GM23338 (cell line): ENCODE measurements around the gene USP15. TPM values are rescaled to one million over a fixed set of nuclear protein-coding genes. Genes with fewer than 3 reads are reported as not detected.

Experiments used
- ATAC-seq: fragments of 200-7000 bp; cut with Tn5 transposase; 3 replicates; pipeline ENCODE4 v1.9.1; 2020
- DNase-seq: peaks from one replicate; pipeline ENCODE4 v3.0.0-alpha.2; 2015; ENCODE audit warnings: low spot score
- H2AFZ ChIP-seq: fragments of 200-600 bp; sonication (generic); 2 replicates; pipeline ENCODE4 v1.8.0; 2016; ENCODE audit warnings: antibody characterized with exemption, mild to moderate bottlenecking, moderate library complexity
- H3F3A ChIP-seq: fragments of 200-600 bp; sonication (generic); replicated peaks from 2 replicates; pipeline ENCODE4 v1.8.0; 2017; ENCODE audit warnings: antibody characterized with exemption, mixed run types, low read depth
- H3K27ac ChIP-seq: fragments of 200-600 bp; sonication (generic); 2 replicates; pipeline ENCODE4 v1.6.1; 2016; ENCODE audit warnings: low read depth
- H3K27me3 ChIP-seq: fragments of 200-600 bp; sonication (generic); 2 replicates; pipeline ENCODE4 v1.8.0; 2016; ENCODE audit warnings: mild to moderate bottlenecking, mixed run types, moderate library complexity; ENCODE audit not compliant: insufficient read depth
- H3K36me3 ChIP-seq: fragments of 200-600 bp; sonication (generic); 2 replicates; pipeline ENCODE4 v1.8.0; 2016; ENCODE audit warnings: mild to moderate bottlenecking; ENCODE audit not compliant: insufficient read depth
- H3K4me1 ChIP-seq: fragments of 200-600 bp; sonication (generic); 2 replicates; pipeline ENCODE4 v1.8.0; 2016; ENCODE audit warnings: mild to moderate bottlenecking, moderate library complexity; ENCODE audit not compliant: insufficient read depth
- H3K4me2 ChIP-seq: fragments of 200-600 bp; sonication (generic); 2 replicates; pipeline ENCODE4 v1.7.1; 2017; ENCODE audit warnings: mixed run types
- H3K4me3 ChIP-seq: fragments of 200-600 bp; sonication (generic); 2 replicates; pipeline ENCODE4 v1.6.1; 2016; ENCODE audit warnings: mixed run types
- H3K79me2 ChIP-seq: fragments of 200-600 bp; sonication (generic); replicated peaks from 2 replicates; pipeline ENCODE4 v1.8.0; 2017; ENCODE audit warnings: mild to moderate bottlenecking; ENCODE audit not compliant: insufficient read depth
- H3K9me2 ChIP-seq: fragments of 200-600 bp; sonication (generic); 2 replicates; pipeline ENCODE4 v1.8.0; 2017; ENCODE audit not compliant: insufficient read depth
- H4K20me1 ChIP-seq: fragments of 200-600 bp; sonication (generic); replicated peaks from 2 replicates; pipeline ENCODE4 v1.8.0; 2017; ENCODE audit warnings: mild to moderate bottlenecking; ENCODE audit not compliant: insufficient read depth
- H3K27ac Mint-ChIP-seq: 2 replicates; pipeline ENCODE4 v1.8.0; 2020; ENCODE audit warnings: inconsistent platforms, mild to moderate bottlenecking, moderate library complexity, mixed read lengths
- H3K27me3 Mint-ChIP-seq: 3 replicates; pipeline ENCODE4 v1.8.0; 2022; ENCODE audit warnings: low read depth, mild to moderate bottlenecking, moderate library complexity, mixed read lengths, inconsistent platforms; ENCODE audit not compliant: insufficient read depth, poor library complexity
- H3K36me3 Mint-ChIP-seq: 3 replicates; pipeline ENCODE4 v1.8.0; 2021; ENCODE audit warnings: low read depth, mild to moderate bottlenecking, inconsistent platforms, moderate library complexity, mixed read lengths
- H3K4me1 Mint-ChIP-seq: 3 replicates; pipeline ENCODE4 v1.8.0; 2020; ENCODE audit warnings: mild to moderate bottlenecking, inconsistent platforms, mixed read lengths
- H3K4me3 Mint-ChIP-seq: 3 replicates; pipeline ENCODE4 v1.8.0; 2021; ENCODE audit warnings: moderate library complexity, mild to moderate bottlenecking, inconsistent platforms, mixed read lengths
- H3K9me3 Mint-ChIP-seq: 3 replicates; pipeline ENCODE4 v1.8.0; 2020; ENCODE audit warnings: moderate library complexity, mild to moderate bottlenecking, inconsistent platforms, mixed read lengths
- EZH2 ChIP-seq: fragments of 200-600 bp; sonication (generic); IDR thresholded peaks from one replicate; pipeline ENCODE4 v1.8.0; 2017; ENCODE audit warnings: antibody characterized with exemption, mild to moderate bottlenecking, low read depth; ENCODE audit not compliant: unreplicated experiment
- EZH2phosphoT487 ChIP-seq: fragments of 200-600 bp; sonication (generic); IDR thresholded peaks from one replicate; pipeline ENCODE4 v1.8.1; 2018; ENCODE audit warnings: antibody characterized with exemption; ENCODE audit not compliant: unreplicated experiment
- NANOG ChIP-seq: IDR thresholded peaks from 2 replicates; pipeline ENCODE4 v1.6.1; 2016; ENCODE audit warnings: antibody characterized with exemption, borderline replicate concordance
- POLR2AphosphoS5 ChIP-seq: IDR thresholded peaks from 2 replicates; pipeline ENCODE4 v1.6.1; 2016; ENCODE audit warnings: antibody characterized with exemption, low read depth
- STAT1 ChIP-seq: IDR thresholded peaks from one replicate; pipeline ENCODE4 v1.6.1; 2016; ENCODE audit warnings: antibody characterized with exemption; ENCODE audit not compliant: unreplicated experiment
- ZNF331 ChIP-seq: fragments of 250-450 bp; sonication (Bioruptor Pico); IDR thresholded peaks from 2 replicates; pipeline ENCODE4 v1.5.0; 2020; ENCODE audit warnings: low read depth, mild to moderate bottlenecking, moderate library complexity
- polyA plus RNA-seq: library from polyadenylated mRNA; unstranded; fragments of >200 nt; fragmentation: Nextera tagmentation; extraction: Ambion mirVana; gene quantifications from 2 replicates; pipeline ENCODE4 v1.2.1, GENCODE V29; 2016
- total RNA-seq: library from RNA; depleted of rRNA; stranded (reverse); fragments of >200 nt; shearing (Covaris generic); gene quantifications from 2 replicates; pipeline ENCODE4 v1.2.3, GENCODE V29; 2014
- TF ChIP-seq, protein P1 (sequence below): fragments of 250-450 bp; sonication (Bioruptor Pico); IDR thresholded peaks from 2 replicates; pipeline ENCODE4 v1.5.0; 2020; ENCODE audit warnings: mild to moderate bottlenecking, moderate library complexity
- TF ChIP-seq, protein P2 (sequence below), 2 experiments: fragments of 200-600 bp in 1 of 2; sonication (generic) in 1 of 2; conservative IDR thresholded peaks; 2 replicates each; pipeline versions ENCODE4 v1.5.1 to v1.6.1; 2016 to 2017; ENCODE audit warnings: antibody characterized with exemption in 2 of 2, low read depth in 2 of 2, mild to moderate bottlenecking in 2 of 2, moderate library complexity in 1 of 2

Gene USP15
- total and polyA plus RNA-seq, 2 experiments from 2014 or later: 29.5 to 60.3 TPM

DNA sequence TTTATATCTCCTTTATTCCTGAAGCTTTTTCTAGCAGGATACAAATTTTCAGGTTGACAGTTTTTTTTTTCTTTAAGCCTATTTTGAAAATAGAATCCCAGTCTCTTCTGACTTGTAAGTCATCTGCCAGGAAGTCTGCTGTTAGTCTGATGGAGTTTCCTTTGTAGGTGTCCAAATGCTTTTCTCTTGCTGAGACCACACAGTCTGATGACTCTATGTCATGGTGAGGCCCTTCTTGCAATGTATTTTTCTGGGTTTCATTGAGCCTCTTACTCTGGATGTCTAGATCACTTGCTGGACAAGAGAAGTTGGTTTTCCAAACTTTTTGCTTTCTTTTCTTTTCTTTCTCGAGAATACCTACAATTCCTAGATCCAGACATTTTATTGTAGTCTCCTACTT lies 30.6 kb downstream of the USP15 start:
- DNase-seq (no peak), ATAC-seq (no peak)
- Histone ChIP-seq H3K4me1 (peaks cover 4% of the 10 kb centered on the region; the same call in 1 of the 2 replicates), H2AFZ (no peak overlapping the region), H4K20me1 (no peaks in the 10 kb centered on the region; the same call in 1 of the 2 replicates), H3K79me2 (peaks cover 74% of the 10 kb centered on the region), H3K36me3 (no peaks in the 10 kb centered on the region), H3K27ac (no peak overlapping the region), H3F3A (no peaks in the 10 kb centered on the region), H3K4me3 (no peak overlapping the region), H3K9me2 (no peaks in the 10 kb centered on the region), H3K4me2 (no peak overlapping the region), H3K27me3 (no peaks in the 10 kb centered on the region)
- no peak overlapping the region for H3K4me3 Mint-ChIP-seq
- TF ChIP-seq NANOG: no peak
- TF ChIP-seq, protein P1, sequence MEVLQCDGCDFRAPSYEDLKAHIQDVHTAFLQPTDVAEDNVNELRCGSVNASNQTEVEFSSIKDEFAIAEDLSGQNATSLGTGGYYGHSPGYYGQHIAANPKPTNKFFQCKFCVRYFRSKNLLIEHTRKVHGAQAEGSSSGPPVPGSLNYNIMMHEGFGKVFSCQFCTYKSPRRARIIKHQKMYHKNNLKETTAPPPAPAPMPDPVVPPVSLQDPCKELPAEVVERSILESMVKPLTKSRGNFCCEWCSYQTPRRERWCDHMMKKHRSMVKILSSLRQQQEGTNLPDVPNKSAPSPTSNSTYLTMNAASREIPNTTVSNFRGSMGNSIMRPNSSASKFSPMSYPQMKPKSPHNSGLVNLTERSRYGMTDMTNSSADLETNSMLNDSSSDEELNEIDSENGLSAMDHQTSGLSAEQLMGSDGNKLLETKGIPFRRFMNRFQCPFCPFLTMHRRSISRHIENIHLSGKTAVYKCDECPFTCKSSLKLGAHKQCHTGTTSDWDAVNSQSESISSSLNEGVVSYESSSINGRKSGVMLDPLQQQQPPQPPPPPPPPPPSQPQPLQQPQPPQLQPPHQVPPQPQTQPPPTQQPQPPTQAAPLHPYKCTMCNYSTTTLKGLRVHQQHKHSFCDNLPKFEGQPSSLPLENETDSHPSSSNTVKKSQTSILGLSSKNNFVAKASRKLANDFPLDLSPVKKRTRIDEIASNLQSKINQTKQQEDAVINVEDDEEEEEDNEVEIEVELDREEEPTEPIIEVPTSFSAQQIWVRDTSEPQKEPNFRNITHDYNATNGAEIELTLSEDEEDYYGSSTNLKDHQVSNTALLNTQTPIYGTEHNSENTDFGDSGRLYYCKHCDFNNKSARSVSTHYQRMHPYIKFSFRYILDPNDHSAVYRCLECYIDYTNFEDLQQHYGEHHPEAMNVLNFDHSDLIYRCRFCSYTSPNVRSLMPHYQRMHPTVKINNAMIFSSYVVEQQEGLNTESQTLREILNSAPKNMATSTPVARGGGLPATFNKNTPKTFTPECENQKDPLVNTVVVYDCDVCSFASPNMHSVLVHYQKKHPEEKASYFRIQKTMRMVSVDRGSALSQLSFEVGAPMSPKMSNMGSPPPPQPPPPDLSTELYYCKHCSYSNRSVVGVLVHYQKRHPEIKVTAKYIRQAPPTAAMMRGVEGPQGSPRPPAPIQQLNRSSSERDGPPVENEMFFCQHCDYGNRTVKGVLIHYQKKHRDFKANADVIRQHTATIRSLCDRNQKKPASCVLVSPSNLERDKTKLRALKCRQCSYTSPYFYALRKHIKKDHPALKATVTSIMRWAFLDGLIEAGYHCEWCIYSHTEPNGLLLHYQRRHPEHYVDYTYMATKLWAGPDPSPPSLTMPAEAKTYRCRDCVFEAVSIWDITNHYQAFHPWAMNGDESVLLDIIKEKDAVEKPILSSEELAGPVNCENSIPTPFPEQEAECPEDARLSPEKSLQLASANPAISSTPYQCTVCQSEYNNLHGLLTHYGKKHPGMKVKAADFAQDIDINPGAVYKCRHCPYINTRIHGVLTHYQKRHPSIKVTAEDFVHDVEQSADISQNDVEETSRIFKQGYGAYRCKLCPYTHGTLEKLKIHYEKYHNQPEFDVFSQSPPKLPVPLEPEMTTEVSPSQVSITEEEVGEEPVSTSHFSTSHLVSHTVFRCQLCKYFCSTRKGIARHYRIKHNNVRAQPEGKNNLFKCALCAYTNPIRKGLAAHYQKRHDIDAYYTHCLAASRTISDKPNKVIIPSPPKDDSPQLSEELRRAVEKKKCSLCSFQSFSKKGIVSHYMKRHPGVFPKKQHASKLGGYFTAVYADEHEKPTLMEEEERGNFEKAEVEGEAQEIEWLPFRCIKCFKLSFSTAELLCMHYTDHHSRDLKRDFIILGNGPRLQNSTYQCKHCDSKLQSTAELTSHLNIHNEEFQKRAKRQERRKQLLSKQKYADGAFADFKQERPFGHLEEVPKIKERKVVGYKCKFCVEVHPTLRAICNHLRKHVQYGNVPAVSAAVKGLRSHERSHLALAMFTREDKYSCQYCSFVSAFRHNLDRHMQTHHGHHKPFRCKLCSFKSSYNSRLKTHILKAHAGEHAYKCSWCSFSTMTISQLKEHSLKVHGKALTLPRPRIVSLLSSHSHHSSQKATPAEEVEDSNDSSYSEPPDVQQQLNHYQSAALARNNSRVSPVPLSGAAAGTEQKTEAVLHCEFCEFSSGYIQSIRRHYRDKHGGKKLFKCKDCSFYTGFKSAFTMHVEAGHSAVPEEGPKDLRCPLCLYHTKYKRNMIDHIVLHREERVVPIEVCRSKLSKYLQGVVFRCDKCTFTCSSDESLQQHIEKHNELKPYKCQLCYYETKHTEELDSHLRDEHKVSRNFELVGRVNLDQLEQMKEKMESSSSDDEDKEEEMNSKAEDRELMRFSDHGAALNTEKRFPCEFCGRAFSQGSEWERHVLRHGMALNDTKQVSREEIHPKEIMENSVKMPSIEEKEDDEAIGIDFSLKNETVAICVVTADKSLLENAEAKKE (CRISPR knock-in tag): no peak
- no peak for TF ChIP-seq ZNF331
- peaks cover 4% of the 10 kb centered on the region for H3K27me3 Mint-ChIP-seq
- H3K9me3 Mint-ChIP-seq: no peaks in the 10 kb centered on the region
- H3K27ac Mint-ChIP-seq: no peak overlapping the region; the same call in 1 of the 2 replicates
- peaks cover 45% of the 10 kb centered on the region for H3K4me1 Mint-ChIP-seq
- no peaks in the 10 kb centered on the region for H3K36me3 Mint-ChIP-seq

- Mint-ChIP-seq H3K9me3 (no peaks in the 10 kb centered on the region), H3K27ac (0 out of 2 replicates have a peak overlapping the region, but pooled peaks have one; percentile 49), H3K27me3 (peaks cover 4% of the 10 kb centered on the region), H3K4me3 (no peak overlapping the region), H3K4me1 (peaks cover 43% of the 10 kb centered on the region), H3K36me3 (no peaks in the 10 kb centered on the region)
- H3K27me3 ChIP-seq: no peaks in the 10 kb centered on the region
- no peaks in the 10 kb centered on the region for H3K9me2 ChIP-seq
- TF ChIP-seq EZH2phosphoT487 (no peak), EZH2 (no peak), POLR2AphosphoS5 (no peak), STAT1 (no peak)
- TF ChIP-seq, protein P2, sequence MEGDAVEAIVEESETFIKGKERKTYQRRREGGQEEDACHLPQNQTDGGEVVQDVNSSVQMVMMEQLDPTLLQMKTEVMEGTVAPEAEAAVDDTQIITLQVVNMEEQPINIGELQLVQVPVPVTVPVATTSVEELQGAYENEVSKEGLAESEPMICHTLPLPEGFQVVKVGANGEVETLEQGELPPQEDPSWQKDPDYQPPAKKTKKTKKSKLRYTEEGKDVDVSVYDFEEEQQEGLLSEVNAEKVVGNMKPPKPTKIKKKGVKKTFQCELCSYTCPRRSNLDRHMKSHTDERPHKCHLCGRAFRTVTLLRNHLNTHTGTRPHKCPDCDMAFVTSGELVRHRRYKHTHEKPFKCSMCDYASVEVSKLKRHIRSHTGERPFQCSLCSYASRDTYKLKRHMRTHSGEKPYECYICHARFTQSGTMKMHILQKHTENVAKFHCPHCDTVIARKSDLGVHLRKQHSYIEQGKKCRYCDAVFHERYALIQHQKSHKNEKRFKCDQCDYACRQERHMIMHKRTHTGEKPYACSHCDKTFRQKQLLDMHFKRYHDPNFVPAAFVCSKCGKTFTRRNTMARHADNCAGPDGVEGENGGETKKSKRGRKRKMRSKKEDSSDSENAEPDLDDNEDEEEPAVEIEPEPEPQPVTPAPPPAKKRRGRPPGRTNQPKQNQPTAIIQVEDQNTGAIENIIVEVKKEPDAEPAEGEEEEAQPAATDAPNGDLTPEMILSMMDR (conservative IDR thresholded peaks at IDR 0.05; ENCODE audit: low read depth in 2 of 2): no peak
- H3F3A ChIP-seq: no peaks in the 10 kb centered on the region
- no peaks in the 10 kb centered on the region for H4K20me1 ChIP-seq
- H3K4me2 ChIP-seq: peak overlapping the region; percentile 16; the same call in 1 of the 2 replicates
- no peak overlapping the region for H3K4me3 ChIP-seq
- H2AFZ ChIP-seq: no peak overlapping the region
- peaks cover 63% of the 10 kb centered on the region for H3K79me2 ChIP-seq
- no peaks in the 10 kb centered on the region for H3K36me3 ChIP-seq
- ATAC-seq (peak; percentile 65), DNase-seq (no peak)
- no peak overlapping the region for H3K27ac ChIP-seq
- peaks cover 4% of the 10 kb centered on the region; the same call in 1 of the 2 replicates for H3K4me1 ChIP-seq
Measured at GRCh38 chr12:62291864-62292760, 31.9 kb downstream of the USP15 start.
